GOT3 (cell line): ENCODE measurements around the gene DUSP22.

Source experiments
- DNase-seq: peaks from one replicate; lab custom pipeline; 2025; ENCODE audit warnings: mixed read lengths; lab: John Stamatoyannopoulos, UW

The DUSP22 gene

DNA sequence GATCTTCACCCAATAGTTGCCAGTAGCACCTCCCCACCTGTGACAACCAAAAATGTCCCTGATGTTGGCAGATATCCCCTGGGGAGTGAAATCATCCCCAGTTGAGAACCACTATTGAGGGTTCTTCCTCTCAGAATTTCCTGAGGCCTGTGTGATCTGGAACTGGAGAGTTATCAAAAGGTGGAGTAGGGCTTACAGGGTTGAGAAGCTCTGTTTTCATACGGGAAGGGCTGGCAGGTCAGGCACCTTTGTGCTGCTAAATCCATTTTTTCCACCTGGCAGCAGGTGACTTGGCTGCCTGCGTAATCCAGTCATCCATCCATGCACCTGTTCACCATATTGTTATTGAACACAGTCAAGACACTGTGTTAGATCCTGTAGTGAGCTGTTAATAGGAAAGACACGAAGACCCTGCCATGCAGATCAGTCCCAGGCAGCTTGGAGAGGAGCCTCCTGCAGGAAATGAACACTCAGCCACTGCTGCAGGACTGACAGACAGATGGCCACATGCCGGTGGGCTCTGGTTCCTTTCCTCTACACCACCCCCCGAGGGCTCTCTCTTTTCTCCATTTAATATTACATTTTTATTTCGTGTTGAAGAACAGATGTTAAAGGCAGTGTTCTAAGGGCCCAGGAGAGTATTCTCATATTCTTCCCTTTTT, 5.4 kb downstream of the DUSP22 start:
- DNase-seq = no peak

DNA sequence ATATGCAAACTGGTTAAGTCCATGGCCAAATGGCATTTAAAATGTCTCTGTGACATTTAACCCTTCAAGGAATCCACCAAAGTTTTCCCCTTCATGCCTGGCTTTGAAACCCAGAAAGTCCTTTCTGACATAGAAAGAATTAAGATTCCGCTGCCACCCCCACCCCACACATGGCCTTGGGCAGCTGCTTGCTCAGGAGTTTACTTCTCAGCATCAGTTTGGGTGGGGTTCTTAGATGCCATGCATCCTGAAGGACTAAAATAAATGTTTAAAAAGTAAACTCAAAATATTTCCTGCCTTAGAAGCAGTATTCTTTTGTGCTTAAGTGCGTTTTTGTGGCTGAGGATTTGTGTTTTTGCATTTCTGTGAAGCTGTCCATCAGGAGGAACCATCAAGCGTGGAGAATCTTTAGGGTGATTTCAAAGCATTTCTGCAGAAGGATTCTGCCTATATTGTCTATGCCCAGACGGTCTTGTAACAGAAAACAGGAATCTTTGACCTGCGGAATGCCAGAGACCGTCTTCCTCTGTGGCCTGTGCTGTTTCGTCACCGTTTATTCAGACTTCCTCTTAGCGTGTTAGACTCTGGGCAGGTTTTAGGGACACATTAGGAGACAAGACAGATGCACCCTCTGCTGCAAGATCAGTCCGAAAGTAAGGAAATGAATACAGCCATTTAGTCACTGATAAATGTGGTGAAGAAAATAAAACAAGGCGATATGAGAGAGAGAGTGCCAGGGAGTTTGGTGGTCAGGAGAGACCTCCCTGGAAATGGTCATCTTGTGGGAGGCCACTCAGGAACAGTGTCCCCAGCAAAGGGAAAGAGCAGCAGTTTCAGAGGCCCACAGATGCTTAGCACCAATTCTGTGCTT, 6.2 kb downstream of the DUSP22 start:
- no peak for DNase-seq

DNA sequence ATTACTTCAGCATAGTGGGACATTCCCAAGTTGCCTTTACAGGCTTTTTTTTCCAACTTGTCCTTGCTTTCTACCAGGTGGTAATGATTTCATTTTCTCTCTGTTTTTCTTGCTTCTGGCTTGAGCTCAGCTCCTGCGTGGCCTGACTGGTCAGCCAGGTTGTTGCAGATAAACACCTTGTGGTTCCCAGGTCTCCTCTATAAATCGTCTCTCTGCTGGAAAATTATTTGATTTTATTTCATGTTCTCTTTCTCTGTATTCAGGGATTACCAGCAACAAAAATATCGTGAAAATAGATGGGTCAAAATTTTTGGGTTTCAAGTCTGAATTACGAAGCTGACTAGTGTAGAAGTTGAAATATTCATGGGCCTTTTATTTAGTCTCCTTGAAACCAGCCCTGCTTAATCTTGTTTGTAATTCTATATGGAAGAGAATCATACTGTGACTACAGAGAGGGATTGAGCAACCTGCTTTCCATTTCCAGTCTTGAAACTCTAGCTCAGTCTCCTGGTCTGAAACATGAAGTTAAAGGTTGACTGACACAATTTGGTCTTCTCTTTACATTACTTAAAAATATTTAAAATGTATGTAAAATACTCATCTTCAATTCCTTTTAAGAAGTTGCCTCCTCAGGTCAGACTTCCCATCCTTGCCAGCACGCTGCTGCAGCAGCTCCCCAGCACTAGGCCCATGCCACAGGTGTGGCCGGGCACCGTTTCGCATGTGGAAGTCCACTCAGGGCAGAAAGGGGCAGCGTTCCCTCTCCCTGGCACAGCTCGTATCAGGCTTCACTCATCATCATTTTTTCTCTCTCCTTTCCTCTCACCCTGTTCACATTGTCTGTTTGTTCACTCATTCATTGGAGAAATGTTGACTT, 7.1 kb downstream of the DUSP22 start:
- DNase-seq = no peak

DNA sequence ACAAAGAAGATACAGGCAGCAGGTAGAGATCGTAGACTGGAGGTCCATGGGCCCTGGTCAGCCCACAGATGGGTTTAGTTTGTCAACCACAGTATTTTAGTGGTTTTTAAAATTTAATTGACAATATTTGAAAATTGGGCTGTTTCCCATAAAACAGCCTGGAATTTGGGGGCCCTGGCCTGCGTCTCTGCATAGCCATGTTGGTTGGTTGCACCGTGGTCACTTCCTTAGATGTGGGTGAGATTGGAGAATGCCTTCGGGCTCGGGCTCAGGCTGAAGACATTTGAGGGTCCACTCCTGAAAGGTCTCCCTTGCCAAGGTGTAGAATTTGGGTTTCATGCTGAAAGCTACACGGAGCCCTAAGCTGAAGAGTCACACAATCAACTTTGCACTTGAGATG, 7.7 kb downstream of the DUSP22 start:
- no peak for DNase-seq

DNA sequence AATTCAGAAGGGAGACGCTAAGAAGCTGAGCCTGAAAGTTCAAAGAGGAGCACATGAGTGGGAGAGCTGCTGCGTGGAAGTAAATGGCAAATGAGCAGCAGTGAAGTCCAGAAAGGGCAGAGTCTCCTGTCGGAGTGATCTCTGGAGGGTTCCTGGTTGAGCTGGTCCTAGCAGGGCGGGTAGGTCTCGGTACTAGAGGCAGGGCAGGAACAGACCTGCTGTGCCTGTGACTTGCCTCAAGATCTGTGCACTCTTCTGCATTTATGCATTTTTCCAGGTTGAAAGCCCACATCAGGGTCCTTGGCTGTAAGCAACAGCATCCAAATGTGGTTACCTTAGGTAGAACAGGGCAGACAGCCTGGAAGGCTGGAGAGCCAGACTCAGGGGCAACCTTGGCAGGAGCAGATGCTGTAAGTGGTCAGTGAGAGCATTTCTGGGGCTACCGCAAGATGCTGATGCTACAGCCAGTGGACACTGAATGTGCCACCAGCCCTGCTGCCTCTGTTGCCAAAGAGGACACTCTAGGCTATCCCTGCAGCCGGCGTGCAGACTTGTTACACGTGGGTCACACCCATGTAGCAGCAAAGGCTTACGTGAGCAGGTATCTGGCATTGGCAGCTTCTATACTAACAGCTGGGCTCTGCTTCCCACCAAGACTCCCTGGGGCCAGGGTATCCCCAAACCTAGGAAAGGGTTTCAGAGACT, 8.4 kb downstream of the DUSP22 start:
- no peak for DNase-seq

DNA sequence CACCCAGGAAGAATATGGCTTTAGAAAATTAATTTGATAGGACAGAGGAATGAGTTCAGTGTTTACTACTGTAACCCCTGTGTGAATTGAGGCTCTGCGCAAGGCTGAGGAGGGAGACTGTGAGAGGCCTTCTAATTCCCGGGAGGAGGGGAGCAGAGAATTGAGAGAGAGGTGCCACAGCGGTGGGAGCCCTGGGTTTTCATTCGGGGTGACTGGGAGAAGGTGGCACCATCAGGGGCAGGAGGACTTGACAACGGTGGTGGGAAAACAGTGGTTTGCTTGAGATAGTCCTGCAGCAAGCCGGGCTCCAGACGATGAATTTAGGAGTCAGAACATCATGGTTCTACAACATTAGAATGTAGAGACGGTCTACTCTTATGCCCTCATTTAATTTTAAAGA, 9.2 kb downstream of the DUSP22 start:
- DNase-seq = no peak

DNA sequence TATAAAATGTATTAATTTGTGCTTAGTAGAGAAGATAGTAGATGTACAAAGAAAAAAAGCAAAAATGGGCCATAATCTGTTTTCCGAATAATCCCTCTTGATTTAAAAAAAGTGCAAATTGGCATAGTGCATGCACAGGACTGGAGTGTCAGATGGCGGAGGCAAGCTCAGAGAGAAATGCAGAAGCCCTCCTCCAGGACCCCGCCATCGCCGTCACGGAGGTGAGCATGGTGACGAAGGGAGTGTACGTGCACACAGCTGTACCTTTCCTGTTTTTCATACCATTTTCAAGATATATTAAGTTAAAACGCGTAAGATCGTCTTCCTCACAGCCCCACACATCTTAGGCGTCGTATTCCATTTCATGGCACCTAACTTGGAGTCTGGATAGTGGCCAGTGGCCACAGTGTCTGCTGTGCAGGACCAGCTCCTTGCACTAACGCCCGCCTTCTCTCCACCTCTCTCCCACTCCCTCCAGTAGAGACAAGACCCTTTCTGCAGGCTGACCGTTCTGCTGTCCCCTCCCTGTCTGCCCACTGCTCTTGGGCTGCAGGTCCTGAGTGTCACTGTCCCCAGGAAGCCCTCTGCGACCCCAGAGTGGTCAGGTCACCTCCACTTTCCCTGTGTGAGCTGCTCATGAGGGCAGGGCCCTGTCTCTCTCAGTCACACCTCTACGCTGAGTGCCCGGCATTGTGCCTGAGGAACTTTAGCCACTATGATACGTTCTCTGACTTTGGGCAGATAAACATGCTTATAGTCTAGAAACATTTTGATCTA, 9.8 kb downstream of the DUSP22 start:
- no peak for DNase-seq

DNA sequence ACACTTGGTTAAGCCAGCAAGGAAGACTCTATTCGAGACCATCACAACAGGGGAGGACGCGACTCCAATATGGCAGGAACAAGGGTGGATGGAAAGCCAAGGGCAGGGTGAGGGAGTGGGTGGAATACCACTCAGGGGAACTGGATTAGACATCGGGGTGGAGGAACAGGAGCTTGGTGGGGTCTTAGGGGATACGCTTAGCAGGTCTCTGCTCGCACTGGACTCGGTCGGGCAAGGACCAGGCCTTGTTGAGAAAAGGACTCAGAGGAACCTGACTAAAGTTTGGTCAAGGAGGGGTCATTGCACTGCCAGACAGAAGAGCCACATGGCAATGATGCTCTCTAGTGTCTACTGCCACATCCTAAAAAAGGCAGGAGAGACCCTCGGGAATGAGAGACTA, 10.5 kb downstream of the DUSP22 start:
- DNase-seq = no peak

DNA sequence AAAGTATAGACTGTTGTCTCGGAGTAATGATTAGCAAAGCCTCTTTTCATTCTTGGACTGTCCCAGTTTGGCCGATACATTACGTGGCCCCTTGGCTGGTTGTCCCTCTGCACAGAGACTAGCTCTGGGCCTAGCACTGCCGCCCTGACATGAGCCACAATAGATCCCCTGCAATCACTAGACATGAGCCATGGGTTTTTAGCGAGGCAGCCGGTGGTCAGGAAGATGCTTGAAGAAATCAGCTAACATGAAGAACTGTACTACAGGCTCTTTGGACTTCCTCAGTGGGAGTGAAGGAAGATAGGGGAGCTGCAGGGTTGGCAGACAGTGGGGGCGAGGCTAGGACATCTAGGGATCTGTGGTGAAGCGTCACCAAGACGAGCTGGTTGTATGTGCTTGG, 11.0 kb downstream of the DUSP22 start:
- DNase-seq = no peak

DNA sequence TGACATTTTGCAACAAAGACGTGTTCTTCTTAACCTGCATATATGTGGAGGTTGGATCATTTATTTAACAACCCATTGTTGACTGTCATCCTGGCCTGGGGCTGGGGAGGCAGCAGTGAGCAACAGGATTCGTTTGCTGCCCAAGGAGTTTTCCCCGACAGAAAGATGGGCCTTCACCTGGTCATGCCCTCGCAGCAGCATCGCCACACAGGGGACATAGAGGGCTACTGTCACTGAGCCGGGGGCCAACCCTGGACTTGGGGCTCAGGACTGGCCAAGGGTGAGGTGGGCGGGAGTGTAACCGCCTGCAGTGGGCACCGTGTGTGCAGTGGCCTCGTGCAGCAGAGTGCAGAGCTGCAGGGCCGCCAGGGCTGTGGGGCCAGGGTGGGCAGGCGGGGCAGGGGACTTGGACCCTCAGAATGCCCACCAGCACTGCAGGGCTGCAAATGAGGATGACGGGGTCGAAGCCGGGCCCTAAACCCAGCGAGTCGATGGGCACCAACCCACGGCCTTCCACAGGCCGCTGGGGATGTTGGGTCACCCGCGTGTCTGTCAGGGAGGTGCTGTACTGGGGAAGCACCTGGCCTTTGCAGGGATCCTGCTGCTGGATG, 11.8 kb downstream of the DUSP22 start:
- DNase-seq = no peak

DNA sequence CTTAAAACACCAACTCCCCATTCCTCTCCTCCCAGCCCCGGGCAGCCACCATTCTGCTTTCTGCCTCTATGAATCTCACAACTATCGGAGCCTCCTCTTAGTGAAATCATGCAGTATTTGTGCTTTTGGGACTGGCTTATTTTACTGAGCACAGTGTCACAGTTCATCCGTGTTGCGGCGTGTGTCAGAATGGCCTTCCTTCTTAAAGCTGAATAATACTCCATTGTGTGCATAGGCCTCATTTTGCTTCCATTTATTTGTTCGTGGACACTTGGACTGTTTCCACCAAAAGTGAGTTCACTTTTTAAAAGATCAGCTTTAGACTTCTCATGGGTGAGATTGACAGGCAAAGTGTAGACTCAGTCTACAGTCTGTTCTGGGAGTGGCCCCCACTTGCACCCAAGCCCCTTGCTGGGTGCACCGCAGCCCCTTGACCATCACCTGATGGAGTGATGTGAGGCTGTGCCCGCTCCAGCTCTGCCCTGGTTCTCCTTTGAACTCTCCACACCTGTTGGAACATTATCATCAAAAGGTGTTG, 12.6 kb downstream of the DUSP22 start:
- no peak for DNase-seq

DNA sequence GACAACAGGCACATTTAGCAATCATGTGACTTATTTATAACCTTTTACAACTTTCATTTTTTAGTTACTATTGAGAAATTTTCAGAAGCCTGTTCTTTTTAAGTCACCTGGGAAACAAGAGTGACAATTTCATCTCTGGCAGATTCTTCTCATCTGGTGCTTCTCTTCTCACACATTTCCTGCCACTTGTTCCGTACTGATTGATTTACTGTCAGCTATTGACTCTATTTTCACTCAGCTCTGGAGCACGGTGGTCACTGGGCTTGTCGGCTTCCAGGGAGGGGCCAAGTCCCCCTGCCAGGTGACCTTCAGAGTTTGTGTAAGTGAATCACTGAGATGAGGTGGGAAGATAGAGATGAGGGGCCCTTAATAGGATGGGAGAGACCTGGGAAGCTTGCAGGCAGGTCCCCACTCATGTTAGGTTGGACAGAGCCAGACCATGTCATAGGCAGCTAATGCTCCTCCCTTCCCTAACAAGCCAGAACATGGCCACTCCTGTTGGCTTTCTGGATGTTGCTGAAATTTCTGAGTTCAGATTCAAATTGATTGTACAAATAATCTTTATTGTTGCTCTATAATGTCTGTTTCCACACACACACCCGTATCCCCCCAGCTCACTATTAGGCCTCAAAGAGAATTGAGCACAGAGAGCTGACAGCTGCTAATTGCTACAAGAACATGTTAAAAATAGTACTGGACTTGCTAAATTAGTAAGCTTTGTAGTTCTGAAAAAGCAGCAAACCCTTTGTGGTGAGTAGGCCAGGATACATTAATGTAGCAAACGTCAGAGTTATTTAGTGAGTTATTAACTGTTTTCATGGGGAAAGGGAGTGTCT, 13.3 kb downstream of the DUSP22 start:
- no peak for DNase-seq

DNA sequence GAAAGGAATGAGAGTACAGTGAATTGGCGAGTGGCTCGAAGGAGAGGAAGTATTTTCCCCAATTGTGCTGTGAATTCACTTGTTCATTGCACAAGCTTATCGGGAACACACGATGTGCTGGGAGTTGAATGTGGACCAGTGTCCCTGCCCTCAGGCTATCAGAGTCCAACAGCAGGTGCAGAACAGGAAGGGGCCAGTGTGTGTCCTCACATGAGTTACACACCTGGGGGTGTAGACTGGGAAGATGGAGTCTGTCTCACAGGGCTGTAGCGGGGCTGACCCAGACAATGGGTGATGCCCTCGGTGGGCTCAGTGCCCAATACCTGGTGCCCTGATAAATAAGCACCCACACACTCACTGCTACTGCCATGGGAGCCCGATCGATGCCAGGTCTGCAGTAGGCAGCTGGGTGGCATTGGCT, 14.4 kb downstream of the DUSP22 start:
- DNase-seq = no peak

DNA sequence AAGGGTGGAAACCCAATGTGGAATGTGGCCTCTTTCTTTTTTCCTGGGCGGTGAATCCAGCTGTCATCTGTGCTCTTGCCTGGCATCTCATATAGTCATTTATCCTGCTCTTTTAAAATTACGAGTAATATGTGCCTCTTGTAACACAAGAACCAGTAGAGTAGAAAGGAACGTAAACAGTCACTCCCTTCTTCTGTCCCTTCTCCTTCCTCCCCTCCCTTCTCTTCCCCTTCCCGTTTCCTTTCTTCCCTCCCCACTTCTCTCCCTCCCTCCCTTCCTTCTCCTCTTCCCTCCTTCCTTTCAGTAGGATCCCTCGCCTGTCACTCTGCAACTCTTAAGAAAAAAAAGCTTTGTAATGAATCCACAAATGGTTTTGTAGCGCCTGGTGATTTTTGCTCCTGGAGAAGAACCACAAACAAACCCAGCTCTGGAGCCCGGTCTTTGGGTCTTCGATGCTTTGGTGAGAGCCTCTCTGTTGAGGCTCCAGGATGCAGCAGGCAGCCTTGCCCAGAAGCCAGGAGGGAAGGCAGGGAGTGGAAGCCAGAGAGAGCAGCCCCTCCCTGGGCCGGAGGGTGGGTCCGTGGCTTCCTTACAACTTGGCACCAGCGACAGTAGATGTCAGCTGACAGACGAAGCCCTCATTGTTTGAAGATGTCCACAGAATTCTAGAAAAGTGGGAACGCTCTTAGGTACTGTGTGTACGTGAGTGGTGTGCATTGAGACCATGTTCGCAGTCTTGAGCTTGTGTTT, 15.0 kb downstream of the DUSP22 start:
- no peak for DNase-seq

DNA sequence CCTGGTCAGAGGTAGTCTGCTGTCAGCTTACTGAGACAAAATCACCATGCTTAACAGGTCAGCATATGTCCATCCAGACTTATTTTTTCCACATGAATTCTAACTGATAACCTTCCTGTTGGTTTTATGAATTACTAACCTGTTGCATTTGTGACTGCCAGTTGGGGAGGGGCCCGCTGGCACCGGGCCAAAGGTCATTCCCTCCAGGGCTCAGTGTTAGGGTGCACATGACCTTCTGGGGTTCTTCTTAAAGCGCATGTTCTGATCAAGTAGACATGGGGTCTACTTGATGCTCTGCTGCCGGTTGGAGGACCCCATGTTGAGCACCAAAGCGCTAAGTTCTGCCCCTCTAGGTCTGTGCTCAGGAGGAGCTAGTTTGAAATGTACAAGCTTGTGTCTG, 15.6 kb downstream of the DUSP22 start:
- no peak for DNase-seq

DNA sequence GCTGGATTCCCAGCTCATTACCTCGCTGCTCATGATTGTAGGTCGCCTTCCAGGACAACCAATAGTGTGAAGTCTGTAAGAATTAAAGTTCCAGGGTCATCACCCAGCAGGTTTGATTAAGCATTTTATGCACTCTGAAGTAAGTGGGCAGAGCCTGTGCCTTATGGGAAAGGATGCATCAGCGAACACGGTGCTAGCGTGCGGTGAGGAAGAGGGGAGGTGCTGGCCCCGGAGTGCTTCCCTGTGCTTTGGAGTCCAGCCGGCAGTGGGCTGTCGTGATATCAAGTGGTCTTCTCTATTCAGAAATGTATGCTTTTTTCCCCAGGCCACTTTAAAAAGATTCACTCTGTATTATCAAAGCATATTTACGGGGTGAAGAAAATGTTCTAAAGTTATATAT, 16.0 kb downstream of the DUSP22 start:
- DNase-seq = no peak

DNA sequence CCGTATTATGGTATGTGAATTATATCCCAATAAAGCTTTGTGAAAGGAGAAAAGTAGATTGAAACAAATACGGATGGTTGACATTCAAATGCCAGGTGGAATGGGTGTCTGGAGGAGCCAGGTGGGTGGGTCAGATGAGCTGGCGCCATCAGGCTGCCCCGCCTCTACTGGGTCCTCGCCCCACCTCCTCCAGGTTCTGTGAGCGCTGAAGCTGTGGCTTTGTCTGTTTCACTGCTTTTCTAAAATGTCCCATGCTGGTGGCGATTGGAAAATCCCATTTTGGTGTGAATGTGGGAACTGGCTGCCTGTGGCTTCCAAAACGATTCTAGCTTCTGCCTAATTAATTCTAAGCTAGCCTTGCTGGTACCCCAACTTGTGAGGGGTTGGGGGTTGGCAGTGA, 16.5 kb downstream of the DUSP22 start:
- DNase-seq = no peak

DNA sequence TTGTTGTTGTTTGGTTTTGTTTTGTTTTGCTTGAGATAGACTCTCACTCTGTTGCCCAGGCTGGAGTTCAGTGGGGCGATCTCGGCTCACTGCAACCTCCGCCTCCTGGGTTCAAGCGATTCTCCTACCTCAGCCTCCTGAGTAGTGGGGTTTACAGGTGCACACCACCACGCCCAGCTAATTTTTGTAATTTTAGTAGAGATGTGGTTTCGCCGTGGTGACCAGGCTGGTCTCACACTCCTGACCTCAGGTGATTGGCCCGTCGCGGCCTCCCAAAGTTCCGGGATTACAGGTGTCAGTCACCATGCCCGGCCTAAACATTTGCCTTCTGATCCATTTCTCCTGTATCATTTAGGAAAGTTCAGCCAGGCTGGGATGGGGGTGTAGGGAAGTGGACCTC, 17.7 kb downstream of the DUSP22 start:
- DNase-seq = no peak

DNA sequence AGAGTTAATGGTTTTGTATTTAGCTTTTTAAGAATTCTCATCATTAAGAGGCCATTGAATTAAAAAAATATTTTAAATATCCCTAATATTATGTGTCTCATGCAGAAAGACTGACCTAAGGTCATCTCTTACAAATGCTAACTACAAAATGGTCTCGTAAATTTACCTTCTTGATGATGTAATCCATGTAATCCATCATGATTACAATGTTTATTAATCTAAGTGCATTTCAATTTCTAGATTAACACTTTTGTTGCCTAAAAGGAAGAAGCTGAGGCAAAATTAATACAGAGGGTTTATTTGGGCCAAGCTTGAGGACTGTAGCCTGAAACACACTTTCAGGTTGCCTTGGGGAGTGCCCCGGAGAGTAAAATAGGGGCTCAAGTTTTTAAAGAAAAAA, 18.4 kb downstream of the DUSP22 start:
- DNase-seq = no peak
